Stomach (tissue), 4 donors: ENCODE results near the gene SLC36A2.

Experiments used
- CTCF ChIP-seq, 7 experiments: fragments of 450-650 bp in 4 of 7; fragments of 200-600 bp in 3 of 7; sonication (generic) in 3 of 7; IDR thresholded peaks; one replicate each; pipeline ENCODE4 v1.5.1; 2016 to 2019; ENCODE audit warnings: antibody characterized with exemption in 7 of 7, control low read depth in 2 of 7, mild to moderate bottlenecking in 1 of 7
- POLR2A ChIP-seq, 4 donors: fragments of 450-650 bp; IDR thresholded peaks; one replicate each; pipeline ENCODE4 v1.6.1; 2016; ENCODE audit warnings: antibody characterized with exemption in 4 of 4, control low read depth in 2 of 4, mild to moderate bottlenecking in 1 of 4, moderate library complexity in 1 of 4
- POLR2AphosphoS5 ChIP-seq, 3 donors: sonication (generic); formaldehyde crosslinking; IDR thresholded peaks; one replicate each; pipeline ENCODE4 v1.6.1; 2016; ENCODE audit warnings: antibody characterized with exemption in 3 of 3

DNA sequence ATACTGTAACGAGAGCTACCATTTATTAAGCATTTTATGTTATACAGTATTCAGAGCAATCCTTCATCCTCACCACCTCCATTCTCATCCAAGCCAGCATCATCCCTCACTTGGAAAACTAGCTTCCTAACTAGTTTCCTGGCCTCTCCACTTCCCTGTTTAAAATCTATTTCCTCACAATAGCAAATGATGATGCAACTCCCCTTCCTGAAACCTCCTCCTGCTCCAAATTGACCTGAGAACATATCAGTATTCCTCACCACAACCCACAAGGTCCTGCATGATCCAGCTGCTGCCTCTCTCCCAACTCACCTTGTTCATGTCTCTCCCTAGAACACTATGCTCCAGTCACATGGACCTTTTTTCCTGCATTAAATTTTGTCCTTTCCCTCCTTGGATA is 4.3 kb upstream of the SLC36A2 start:
- TF ChIP-seq CTCF (IDR thresholded peaks at IDR 0.05) (no peak), POLR2AphosphoS5 (IDR thresholded peaks at IDR 0.05) (no peak), POLR2A (IDR thresholded peaks at IDR 0.05) (no peak)
